ENCODE data around the gene FAM117A. TPM values are rescaled to one million over a fixed set of nuclear protein-coding genes. Genes with fewer than 3 reads are reported as not detected.
"Not testable (repeated sequence)": the region's sequence is repeated elsewhere in the genome, so short reads cannot be mapped to it uniquely, and the experiment has no call there.

The FAM117A gene
- total RNA-seq, 1 donor from 2014 or later: 4.9 TPM

DNA sequence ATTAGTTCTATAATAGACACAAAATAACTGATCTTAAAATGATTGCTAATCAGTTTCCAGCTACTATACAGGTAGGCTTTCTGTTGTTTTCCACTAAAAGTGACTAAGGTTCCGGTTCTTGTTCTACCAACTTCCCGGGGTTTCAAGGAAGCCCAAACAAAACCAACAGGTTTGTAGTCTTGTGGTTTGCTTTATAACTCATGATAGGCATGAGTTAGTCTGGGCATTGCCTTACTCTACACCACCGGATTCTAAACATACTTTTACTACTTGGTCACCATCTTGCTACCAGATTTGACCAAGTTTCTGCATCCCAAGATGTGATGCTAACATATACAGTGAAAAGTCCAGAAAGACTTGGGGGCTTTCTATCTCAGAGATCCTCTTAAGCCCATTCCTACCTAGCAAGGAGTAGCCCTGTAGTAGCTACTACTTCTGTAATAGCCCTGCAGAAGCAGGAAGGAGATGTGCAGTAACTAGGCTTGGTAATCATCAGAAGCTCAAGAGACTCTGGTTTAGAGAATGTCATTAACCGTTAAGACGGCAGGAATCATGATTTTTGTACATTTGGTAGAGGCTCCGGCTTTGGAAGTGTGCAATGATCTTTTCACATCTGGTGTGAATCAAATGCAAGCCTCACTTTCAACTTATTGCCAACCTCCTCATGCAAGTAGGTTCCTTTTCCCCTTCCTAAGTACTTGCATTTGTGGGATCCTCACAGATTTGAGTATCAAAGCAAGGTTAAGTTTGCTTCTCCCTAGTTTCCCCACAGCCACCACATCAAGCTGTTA, 1.6 kb downstream of the FAM117A start:
- peak; percentile 26 for DNase-seq

- DNase-seq: no peak
Observed at GRCh38 chr17:49760932-49761558, 2.9 kb downstream of the FAM117A start.

GRCh38 chr17:49760296-49760695, 3.6 kb downstream of the FAM117A start:
- DNase-seq: no peak

GRCh38 chr17:49759203-49759602, 4.7 kb downstream of the FAM117A start:
- DNase-seq: no peak

GRCh38 chr17:49758464-49759010, 5.4 kb downstream of the FAM117A start:
- DNase-seq: not testable (repeated sequence)

DNA sequence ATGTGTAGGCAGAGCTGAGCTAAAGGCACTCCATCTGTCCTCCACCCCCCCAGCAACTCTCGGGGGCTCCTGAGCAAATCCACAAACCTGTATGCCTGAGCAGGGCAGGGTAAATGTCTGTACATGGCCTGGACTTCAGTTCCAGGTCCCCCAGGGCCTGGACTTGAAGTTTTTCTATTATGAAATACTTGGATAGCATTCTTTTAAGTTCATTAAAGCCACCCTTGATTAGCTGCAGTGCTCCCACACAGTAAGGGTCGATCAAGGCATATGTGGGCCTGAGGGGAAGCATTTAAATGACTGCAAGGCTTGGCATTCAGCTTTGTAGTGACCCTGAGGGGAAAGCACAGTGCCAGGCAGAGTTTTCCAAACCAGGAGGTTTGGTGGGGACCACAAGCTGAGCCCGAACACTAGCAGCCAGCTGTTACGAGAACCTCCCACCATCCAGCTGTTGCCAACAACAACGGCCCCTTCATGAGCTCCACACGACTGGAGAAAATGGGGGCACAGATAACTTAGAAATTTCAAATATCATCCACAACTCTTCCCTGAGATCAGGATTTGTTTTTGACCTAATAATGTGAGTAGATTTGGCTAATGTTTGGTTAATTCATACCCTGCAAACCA, 6.7 kb downstream of the FAM117A start:
- no peak for DNase-seq

DNA sequence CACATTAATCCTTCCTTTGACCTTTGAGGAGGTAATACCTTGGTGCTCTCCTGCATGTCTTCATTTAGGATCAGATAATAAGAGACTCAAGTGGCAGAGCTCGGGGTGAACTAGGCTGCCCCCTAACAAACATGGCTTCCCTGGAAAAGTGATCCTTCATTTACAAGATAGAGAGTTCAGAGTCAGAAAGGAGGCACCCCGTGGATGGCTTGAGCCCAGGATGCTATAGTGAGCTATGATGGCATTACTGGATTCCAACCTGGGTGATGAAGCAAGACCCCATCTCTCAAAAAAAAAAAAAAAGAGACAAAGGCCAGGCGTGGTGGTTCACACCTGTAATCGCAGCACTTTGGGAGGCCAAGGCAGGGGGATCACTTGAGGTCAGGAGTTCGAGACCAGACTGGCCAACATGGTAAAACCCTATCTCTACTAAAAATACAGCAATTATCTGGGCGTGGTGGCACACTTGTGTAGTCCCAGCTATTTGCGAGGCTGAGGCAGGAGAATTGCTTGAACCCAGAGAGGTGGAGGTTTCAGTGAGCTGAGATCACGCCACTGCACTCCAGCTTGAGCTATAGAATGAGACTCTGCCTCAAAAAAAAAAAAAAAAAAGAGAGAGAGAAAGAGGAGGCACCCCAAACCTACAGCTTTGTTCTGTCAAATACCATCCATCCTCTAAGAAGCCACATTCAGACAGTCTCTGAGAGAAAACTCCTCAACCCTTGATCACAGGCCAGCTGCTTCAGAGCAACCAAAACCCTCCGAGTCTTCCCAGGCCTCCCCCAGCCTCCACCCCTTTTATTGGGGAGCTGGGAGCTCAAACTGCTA, 7.4 kb downstream of the FAM117A start:
- no peak for DNase-seq

- no peak for DNase-seq
Observed at GRCh38 chr17:49755663-49756283, 8.2 kb downstream of the FAM117A start.

GRCh38 chr17:49753959-49754391, 10.0 kb downstream of the FAM117A start:
- no peak for DNase-seq

GRCh38 chr17:49752508-49752907, 11.4 kb downstream of the FAM117A start:
- no peak for DNase-seq

DNA sequence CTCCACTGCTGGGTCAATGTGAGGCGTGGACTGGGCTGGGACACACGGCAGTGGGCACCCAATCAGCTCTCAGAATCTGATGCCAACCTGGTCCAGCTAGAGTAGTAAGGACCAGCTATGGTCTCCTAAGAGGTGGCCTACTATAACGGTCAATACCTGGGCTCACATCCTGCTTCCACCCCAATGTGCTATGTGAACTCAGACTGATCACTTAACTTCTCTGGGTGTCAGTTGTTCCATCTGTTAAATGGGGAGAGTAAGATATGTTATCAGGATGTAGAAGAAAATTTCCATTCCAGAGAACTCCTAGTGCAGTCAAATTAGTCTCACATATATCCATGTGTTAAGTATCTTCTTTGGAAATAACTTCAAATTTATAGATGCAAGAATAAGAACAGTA, 14.2 kb downstream of the FAM117A start:
- DNase-seq: no peak

DNA sequence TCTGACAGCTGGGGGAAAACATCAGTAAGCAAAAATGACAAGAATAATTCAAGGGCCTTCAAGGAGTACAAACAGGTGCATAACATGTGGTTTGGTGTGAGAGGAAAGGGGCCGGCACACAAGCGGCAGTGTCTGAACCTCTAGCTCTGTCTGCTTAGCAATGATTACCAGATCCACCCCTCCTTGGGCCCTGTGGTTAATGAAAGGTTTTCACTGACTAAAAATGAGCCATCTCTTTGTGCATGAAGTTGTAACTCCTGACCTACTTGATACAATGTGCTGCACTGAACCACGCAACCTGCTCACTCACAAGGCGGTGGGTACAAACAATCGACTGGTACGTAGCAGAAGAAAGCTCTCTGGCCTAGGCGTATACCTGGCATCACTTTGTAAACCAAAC, 15.1 kb downstream of the FAM117A start:
- no peak for DNase-seq

DNA sequence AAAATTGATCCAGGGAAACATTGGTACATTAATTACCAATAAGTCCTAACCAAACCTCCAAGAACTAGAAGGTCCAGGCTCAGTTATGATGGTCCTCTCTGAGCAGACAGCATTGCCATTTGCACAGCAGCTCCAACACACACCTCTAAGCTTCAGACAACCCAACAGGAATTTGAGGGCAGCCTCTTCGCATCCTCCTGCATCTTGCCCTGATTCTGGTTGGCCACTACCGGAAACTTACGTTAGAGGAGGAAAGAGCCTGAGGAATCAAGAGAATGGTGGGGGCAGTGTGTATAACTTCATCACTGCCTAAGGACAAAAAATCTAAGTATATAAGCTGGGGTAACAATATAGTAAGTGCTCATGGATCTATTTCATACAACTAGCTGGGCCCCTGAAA, 15.7 kb downstream of the FAM117A start:
- DNase-seq: no peak

GRCh38 chr17:49747632-49748031, 16.3 kb downstream of the FAM117A start:
- no peak for DNase-seq

- DNase-seq: no peak
Observed at GRCh38 chr17:49746791-49747490, 17.0 kb downstream of the FAM117A start.

DNA sequence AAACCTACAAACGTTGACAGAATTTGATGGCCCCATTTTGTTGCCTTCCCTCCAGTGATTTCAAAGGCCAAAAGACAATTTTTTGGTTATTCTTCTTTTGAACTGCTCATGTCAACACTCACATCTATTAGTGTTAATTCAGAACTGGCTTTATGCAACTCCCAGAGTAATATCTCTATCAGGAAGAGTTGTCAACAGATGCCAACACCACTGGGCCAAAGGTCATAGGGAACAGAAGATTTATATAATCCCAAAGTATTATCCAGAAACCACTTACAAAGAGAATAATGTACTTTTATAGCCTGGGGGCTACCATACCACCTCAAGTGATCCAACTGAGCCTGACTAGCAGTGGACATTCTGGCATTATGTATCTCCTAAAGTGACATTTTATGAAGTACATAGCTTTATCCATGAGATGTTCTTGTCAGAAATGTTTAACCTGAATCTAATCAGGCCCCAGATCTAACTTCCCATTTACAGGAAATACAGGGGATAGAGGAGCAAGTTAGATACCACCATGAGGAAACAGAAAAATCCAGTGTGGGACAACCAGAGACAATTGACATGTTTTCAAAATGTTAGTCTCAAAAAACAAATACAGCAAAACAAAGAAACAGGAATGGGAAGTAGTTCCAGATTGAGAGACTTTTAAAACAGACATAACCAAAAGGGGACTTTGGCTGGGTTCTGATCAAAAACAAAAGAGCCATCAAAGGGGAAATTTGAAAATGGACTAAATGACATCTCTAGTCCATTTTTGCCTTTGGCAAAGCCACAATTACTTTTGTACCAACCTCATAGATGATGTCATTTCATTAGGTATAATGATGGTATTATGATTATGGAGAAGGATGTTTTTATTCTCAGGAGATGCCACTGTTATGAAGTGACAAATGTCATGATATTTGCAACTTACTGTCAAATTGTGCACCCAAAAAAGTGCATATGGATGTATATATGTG, 18.5 kb downstream of the FAM117A start:
- no peak for DNase-seq

DNA sequence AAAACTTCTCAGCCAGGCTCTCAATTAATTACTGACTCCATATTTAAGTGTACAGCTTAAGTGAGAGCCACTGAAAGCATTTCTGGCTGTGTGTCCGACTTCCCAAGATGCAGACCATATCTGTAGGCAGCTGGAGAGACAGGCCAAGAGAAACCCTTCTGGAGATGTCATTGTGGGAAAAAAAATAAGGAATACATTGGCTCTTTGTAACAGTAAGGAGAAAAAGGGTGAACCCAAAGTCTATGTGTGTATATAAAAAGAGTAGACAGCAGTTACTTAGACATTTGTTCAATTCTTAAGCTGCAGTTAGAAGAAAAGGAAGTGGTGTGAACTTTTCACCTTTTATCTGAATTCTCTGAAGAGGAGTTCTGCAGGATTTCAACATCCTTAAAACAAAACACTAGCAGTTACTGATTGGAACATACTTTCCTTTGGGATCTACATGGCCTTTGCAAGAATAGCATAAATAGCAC, 21.7 kb downstream of the FAM117A start:
- no peak for DNase-seq

GRCh38 chr17:49741692-49742076, 22.2 kb downstream of the FAM117A start:
- DNase-seq: no peak

DNA sequence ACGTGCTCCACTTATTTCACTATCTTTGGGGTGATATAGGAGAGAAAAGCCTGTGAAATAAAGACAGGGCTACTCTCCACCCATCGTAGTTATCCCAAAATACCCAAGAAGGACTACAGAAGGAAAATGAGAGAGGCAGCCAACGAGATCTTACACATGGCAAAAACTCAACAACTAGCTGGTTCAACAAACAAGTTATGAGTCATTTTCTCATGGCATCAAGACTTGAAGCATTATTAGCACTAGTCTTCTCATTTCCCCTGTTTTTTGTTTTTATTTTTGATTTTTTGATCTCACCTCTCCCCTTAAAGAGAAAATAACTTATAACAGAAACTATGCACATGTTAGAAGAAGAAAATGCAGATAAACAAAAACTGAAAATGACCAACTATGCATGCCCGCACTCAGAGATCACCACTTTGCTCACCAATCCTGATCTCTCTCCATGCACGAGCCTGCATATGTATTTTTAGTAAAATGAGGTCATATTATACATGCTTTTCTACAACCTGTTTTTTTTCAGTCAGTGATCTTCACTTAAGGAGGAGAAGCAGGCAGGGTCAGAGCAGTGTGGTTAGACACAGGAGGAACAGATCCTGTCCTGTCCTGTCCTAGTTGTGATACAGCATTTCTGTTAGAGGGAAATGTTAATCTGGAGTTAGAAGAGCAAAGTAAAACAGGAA, 22.8 kb downstream of the FAM117A start:
- DNase-seq: no peak
